Liver (tissue), 9 donors: ENCODE results near the gene MYCBPAP. TPM values are rescaled to one million over a fixed set of nuclear protein-coding genes. Genes with fewer than 3 reads are reported as not detected.

Experiments
- DNase-seq: peaks from one replicate; pipeline ENCODE4 v3.0.0-alpha.2; 2017; ENCODE audit warnings: low spot score
- H3K27ac ChIP-seq, 2 donors: one replicate each; pipeline ENCODE4 v1.7.0; 2013; ENCODE audit warnings: inconsistent platforms in 2 of 2, low read length in 2 of 2, control low read depth in 1 of 2, low read depth in 1 of 2, mild to moderate bottlenecking in 1 of 2
- H3K27me3 ChIP-seq, 4 donors: one replicate each; pipeline versions ENCODE4 v1.6.1 to v1.7.0; 2013; ENCODE audit warnings: low read length in 3 of 4, inconsistent platforms in 1 of 4, mild to moderate bottlenecking in 1 of 4, moderate library complexity in 1 of 4; ENCODE audit not compliant: control insufficient read depth in 4 of 4, insufficient read depth in 4 of 4
- H3K36me3 ChIP-seq, 4 donors: one replicate each; pipeline versions ENCODE4 v1.6.1 to v1.7.0; 2013; ENCODE audit warnings: low read length in 3 of 4, mild to moderate bottlenecking in 3 of 4, low read depth in 1 of 4, moderate library complexity in 1 of 4; ENCODE audit not compliant: control insufficient read depth in 4 of 4, insufficient read depth in 3 of 4
- H3K4me1 ChIP-seq, 4 donors: one replicate each; pipeline versions ENCODE4 v1.6.1 to v1.7.0; 2013; ENCODE audit warnings: low read length in 3 of 4, mild to moderate bottlenecking in 3 of 4, moderate library complexity in 1 of 4; ENCODE audit not compliant: control insufficient read depth in 4 of 4, insufficient read depth in 4 of 4
- H3K4me3 ChIP-seq, 3 donors: one replicate each; pipeline versions ENCODE4 v1.6.1 to v1.7.0; 2013; ENCODE audit warnings: low read length in 3 of 3, control low read depth in 1 of 3, low read depth in 1 of 3, mild to moderate bottlenecking in 1 of 3
- H3K9ac ChIP-seq, 2 donors: one replicate each; pipeline ENCODE4 v1.7.0; 2013; ENCODE audit warnings: low read length in 2 of 2, mild to moderate bottlenecking in 2 of 2, moderate library complexity in 2 of 2, control low read depth in 1 of 2, low read depth in 1 of 2
- H3K9me3 ChIP-seq, 4 donors: one replicate each; pipeline versions ENCODE4 v1.6.1 to v1.7.0; 2013; ENCODE audit warnings: low read length in 3 of 4; ENCODE audit not compliant: control insufficient read depth in 4 of 4
- EGR1 ChIP-seq, 2 donors: IDR thresholded peaks; 2 replicates each; pipeline ENCODE4 v1.6.1; 2016 to 2018; ENCODE audit warnings: antibody characterized with exemption in 2 of 2, low read depth in 2 of 2
- FOXA1 ChIP-seq: IDR thresholded peaks from 2 replicates; pipeline ENCODE4 v1.6.1; 2016; ENCODE audit warnings: antibody characterized with exemption
- FOXA2 ChIP-seq: IDR thresholded peaks from 2 replicates; pipeline ENCODE4 v1.6.1; 2016; ENCODE audit warnings: antibody characterized with exemption
- GABPA ChIP-seq, 2 donors: IDR thresholded peaks in 1 of 2; conservative IDR thresholded peaks in 1 of 2; 2 replicates each; pipeline ENCODE4 v1.6.1; 2016; ENCODE audit warnings: antibody characterized with exemption in 2 of 2, mild to moderate bottlenecking in 1 of 2, moderate library complexity in 1 of 2
- HNF4A ChIP-seq, 2 donors: conservative IDR thresholded peaks; 2 replicates each; pipeline ENCODE4 v1.6.1; 2016; ENCODE audit warnings: antibody characterized with exemption in 2 of 2, mild to moderate bottlenecking in 2 of 2
- JUND ChIP-seq, 2 donors: IDR thresholded peaks; 2 replicates each; pipeline ENCODE4 v1.6.1; 2016; ENCODE audit warnings: antibody characterized with exemption in 2 of 2
- MAX ChIP-seq: IDR thresholded peaks from 2 replicates; pipeline ENCODE4 v1.6.1; 2016; ENCODE audit warnings: antibody characterized with exemption
- NR2F2 ChIP-seq: IDR thresholded peaks from 2 replicates; pipeline ENCODE4 v1.6.1; 2016; ENCODE audit warnings: antibody characterized with exemption
- RAD21 ChIP-seq, 2 donors: IDR thresholded peaks; 2 replicates each; pipeline ENCODE4 v1.6.1; 2016; ENCODE audit warnings: antibody characterized with exemption in 2 of 2, mild to moderate bottlenecking in 2 of 2
- REST ChIP-seq: IDR thresholded peaks from 2 replicates; pipeline ENCODE4 v1.6.1; 2016; ENCODE audit warnings: antibody characterized with exemption, mild to moderate bottlenecking
- RXRA ChIP-seq, 2 donors: IDR thresholded peaks; 2 replicates each; pipeline ENCODE4 v1.6.1; 2017 to 2018; ENCODE audit warnings: antibody characterized with exemption in 2 of 2, mild to moderate bottlenecking in 1 of 2
- SP1 ChIP-seq: IDR thresholded peaks from 2 replicates; pipeline ENCODE4 v1.6.1; 2018; ENCODE audit warnings: antibody characterized with exemption, mild to moderate bottlenecking
- TAF1 ChIP-seq: conservative IDR thresholded peaks from 2 replicates; pipeline ENCODE4 v1.6.1; 2016; ENCODE audit warnings: antibody characterized with exemption, mild to moderate bottlenecking
- YY1 ChIP-seq: IDR thresholded peaks from 2 replicates; pipeline ENCODE4 v1.6.1; 2016; ENCODE audit warnings: antibody characterized with exemption, mild to moderate bottlenecking
- ZBTB33 ChIP-seq: IDR thresholded peaks from 2 replicates; pipeline ENCODE4 v1.6.1; 2016; ENCODE audit warnings: antibody characterized with exemption
- WGBS: extraction: QIAGEN DNeasy Blood & Tissue Kit; methylation state at CpG from one replicate; pipeline ENCODE4 v1.1.7; 2013; 5-methylcytosine and 5-hydroxymethylcytosine counted together
- polyA plus RNA-seq, 2 donors: library from polyadenylated mRNA; stranded (reverse) in 1 of 2; unstranded in 1 of 2; fragments of 200-250 nt in 1 of 2; fragments of >200 nt in 1 of 2; fragmentation: Nextera tagmentation in 1 of 2; extraction: Ambion mirVana in 1 of 2; gene quantifications; one replicate each; pipeline versions ENCODE4 v1.2.1 to v1.2.3, GENCODE V29; 2013 to 2015
- total RNA-seq, 2 donors: library from RNA; depleted of rRNA; stranded (reverse); fragments of >200 nt; gene quantifications; one replicate each; pipeline ENCODE4 v1.2.3, GENCODE V29; 2014
- TF ChIP-seq, protein P1 (sequence below): fragments of 150-350 bp; IDR thresholded peaks from 2 replicates; pipeline ENCODE4 v1.5.1; 2017; ENCODE audit warnings: improper control_type of control experiment, low read depth, low read length; ENCODE audit not compliant: missing input control
- TF ChIP-seq, protein P2 (sequence below): IDR thresholded peaks from 2 replicates; pipeline ENCODE4 v1.6.1; 2016; ENCODE audit warnings: antibody characterized with exemption
- donor health status: healthy.
- donor health status: healthy.
- donor health status: healthy.
- donor health status: healthy.
- donor health status: healthy.

The MYCBPAP gene
- total and polyA plus RNA-seq, 4 donors: 0.23 to 0.25 TPM; not detected in 2

- Histone ChIP-seq H3K4me1 (peaks cover 26 to 83% (median 61%) of the 10 kb centered on the region in 4 donors), H3K9ac (no peak overlapping the region), H3K27ac (no peak overlapping the region), H3K36me3 (peaks cover 0 to 6% (median 3%) of the 10 kb centered on the region in 4 donors), H3K9me3 (no peaks in the 10 kb centered on the region), H3K4me3 (no peak overlapping the region), H3K27me3 (no peaks in the 10 kb centered on the region)
- TF ChIP-seq EGR1 (IDR thresholded peaks at IDR 0.05; ENCODE audit: low read depth in 2 of 2): no peak
- TF ChIP-seq, protein P1, sequence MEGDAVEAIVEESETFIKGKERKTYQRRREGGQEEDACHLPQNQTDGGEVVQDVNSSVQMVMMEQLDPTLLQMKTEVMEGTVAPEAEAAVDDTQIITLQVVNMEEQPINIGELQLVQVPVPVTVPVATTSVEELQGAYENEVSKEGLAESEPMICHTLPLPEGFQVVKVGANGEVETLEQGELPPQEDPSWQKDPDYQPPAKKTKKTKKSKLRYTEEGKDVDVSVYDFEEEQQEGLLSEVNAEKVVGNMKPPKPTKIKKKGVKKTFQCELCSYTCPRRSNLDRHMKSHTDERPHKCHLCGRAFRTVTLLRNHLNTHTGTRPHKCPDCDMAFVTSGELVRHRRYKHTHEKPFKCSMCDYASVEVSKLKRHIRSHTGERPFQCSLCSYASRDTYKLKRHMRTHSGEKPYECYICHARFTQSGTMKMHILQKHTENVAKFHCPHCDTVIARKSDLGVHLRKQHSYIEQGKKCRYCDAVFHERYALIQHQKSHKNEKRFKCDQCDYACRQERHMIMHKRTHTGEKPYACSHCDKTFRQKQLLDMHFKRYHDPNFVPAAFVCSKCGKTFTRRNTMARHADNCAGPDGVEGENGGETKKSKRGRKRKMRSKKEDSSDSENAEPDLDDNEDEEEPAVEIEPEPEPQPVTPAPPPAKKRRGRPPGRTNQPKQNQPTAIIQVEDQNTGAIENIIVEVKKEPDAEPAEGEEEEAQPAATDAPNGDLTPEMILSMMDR: no peak
- no peak for TF ChIP-seq SP1
- no peak for TF ChIP-seq FOXA2
- TF ChIP-seq RXRA (IDR thresholded peaks at IDR 0.05): no peak
- TF ChIP-seq TAF1: no peak
- TF ChIP-seq, protein P2, sequence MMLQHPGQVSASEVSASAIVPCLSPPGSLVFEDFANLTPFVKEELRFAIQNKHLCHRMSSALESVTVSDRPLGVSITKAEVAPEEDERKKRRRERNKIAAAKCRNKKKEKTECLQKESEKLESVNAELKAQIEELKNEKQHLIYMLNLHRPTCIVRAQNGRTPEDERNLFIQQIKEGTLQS: no peak
- TF ChIP-seq YY1: no peak
- no peak for TF ChIP-seq FOXA1
- no peak for TF ChIP-seq MAX
- no peak for TF ChIP-seq RAD21 (IDR thresholded peaks at IDR 0.05)
- TF ChIP-seq HNF4A (conservative IDR thresholded peaks at IDR 0.05): no peak
- no peak for TF ChIP-seq REST
- no peak for TF ChIP-seq NR2F2
- no peak for TF ChIP-seq GABPA (IDR thresholded peaks at IDR 0.05 in 1 of 2, conservative IDR thresholded peaks at IDR 0.05 in 1 of 2)
- no peak for TF ChIP-seq JUND (IDR thresholded peaks at IDR 0.05)
- no peak for TF ChIP-seq ZBTB33
- WGBS: 76% methylated on average over 6 of the region's 6 CpGs
- no peak for DNase-seq
Observed at GRCh38 chr17:50470426-50470825, 37.8 kb upstream of the MYCBPAP start.
